GM23248 (cell line): Measurements from ENCODE around the gene DTX1.
A peak's percentile ranks its signal among the peaks of the same experiment; 100 is the strongest.

ENCODE experiments used
- EZH2 ChIP-seq: fragments of 200-600 bp; sonication (generic); IDR thresholded peaks from 2 replicates; pipeline ENCODE4 v1.6.1; 2018; ENCODE audit warnings: antibody characterized with exemption, mild to moderate bottlenecking; ENCODE audit not compliant: insufficient read depth, poor library complexity, severe bottlenecking
- EZH2phosphoT487 ChIP-seq: fragments of 200-600 bp; sonication (generic); IDR thresholded peaks from 2 replicates; pipeline ENCODE4 v1.6.1; 2018; ENCODE audit warnings: antibody characterized with exemption, moderate library complexity, mild to moderate bottlenecking, low read depth; ENCODE audit not compliant: insufficient read depth

DNA sequence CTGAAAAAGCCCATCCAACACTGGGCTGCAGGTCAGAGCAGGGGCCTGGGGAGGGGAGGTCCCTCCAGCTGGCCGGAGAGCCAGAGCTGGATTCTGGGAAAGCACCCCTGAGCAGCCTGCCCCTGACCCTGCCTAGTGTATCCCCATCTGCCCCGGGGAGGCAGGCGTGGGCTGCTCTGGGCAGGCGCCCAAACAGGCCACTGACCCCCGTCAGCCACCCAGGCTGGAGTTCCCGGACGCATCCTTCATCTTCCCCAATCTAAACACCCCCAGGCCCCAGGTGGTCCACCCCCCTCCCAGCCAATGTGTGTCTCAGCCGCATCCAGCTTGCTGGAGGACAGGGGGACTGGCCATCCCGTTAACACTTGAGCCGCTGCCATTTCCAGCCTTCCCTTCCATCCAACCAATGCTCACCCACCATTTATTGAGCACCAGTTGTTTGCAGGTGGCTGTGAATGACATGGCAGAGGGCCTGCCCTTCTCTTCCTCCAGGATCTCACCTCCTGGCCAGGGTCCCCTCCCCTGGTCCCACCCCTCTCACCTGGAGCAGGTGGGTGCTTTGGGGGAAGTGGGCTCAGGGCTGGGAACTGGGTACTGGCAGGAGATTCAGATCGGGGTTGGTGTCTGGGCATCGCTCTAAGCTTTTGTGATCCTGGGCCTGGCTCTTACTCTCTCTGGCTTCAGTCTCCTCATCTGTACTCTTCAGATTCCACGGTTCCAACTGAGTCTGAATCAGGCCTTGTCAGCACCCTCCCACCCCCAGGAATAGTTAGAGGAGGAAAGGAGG lies 743 bp upstream of the DTX1 start:
- TF ChIP-seq EZH2phosphoT487 (no peak), EZH2 (peak; percentile 73)
